CD4-positive, CD25-positive, alpha-beta regulatory T cell (primary cell): ENCODE results near the gene OR7G1. TPM values are rescaled to one million over a fixed set of nuclear protein-coding genes. Genes with fewer than 3 reads are reported as not detected.

ENCODE experiments used
- ATAC-seq, 2 donors: fragments of 150-1000 bp; cut with Tn5 transposase; one replicate each; pipeline ENCODE4 v1.10.0; 2021; ENCODE audit warnings: low read depth in 2 of 2, moderate number of reproducible peaks in 2 of 2, moderate library complexity in 1 of 2
- DNase-seq, 3 donors: peaks; one replicate each; pipeline versions ENCODE4 v3.0.0 to v3.0.0-alpha.2; 2012 to 2022; ENCODE audit warnings: mixed read lengths in 1 of 3
- H3K27ac ChIP-seq: one replicate; pipeline ENCODE4 v1.7.0; 2013; ENCODE audit warnings: mild to moderate bottlenecking, low read length; ENCODE audit not compliant: insufficient read depth, poor library complexity, severe bottlenecking
- H3K27me3 ChIP-seq: one replicate; pipeline ENCODE4 v1.7.0; 2013; ENCODE audit warnings: low read length; ENCODE audit not compliant: control insufficient read depth, insufficient read depth
- H3K36me3 ChIP-seq: one replicate; pipeline ENCODE4 v1.7.0; 2013; ENCODE audit warnings: mild to moderate bottlenecking, low read length, moderate library complexity; ENCODE audit not compliant: control insufficient read depth, insufficient read depth
- H3K4me1 ChIP-seq: 2 replicates; pipeline ENCODE4 v1.7.0; 2013; ENCODE audit warnings: mild to moderate bottlenecking, low read length; ENCODE audit not compliant: insufficient read depth, control insufficient read depth, poor library complexity, severe bottlenecking
- H3K4me3 ChIP-seq: one replicate; pipeline ENCODE4 v1.7.0; 2013; ENCODE audit warnings: low read depth, mild to moderate bottlenecking, low read length, moderate library complexity
- H3K9me3 ChIP-seq, 2 experiments: 1 replicate in 1 of 2; 2 replicates in 1 of 2; pipeline ENCODE4 v1.7.0; 2013; ENCODE audit warnings: low read length in 2 of 2, mild to moderate bottlenecking in 1 of 2, moderate library complexity in 1 of 2; ENCODE audit not compliant: control insufficient read depth in 2 of 2
- H3K27ac Mint-ChIP-seq, 3 donors: one replicate each; pipeline ENCODE4 v1.8.0; 2020 to 2022; ENCODE audit warnings: mild to moderate bottlenecking in 3 of 3, mixed read lengths in 3 of 3, moderate library complexity in 2 of 3
- H3K27me3 Mint-ChIP-seq: one replicate; pipeline ENCODE4 v1.8.0; 2022; ENCODE audit warnings: mild to moderate bottlenecking, mixed read lengths
- H3K36me3 Mint-ChIP-seq: one replicate; pipeline ENCODE4 v1.8.0; 2020; ENCODE audit warnings: mixed read lengths
- H3K4me1 Mint-ChIP-seq, 4 donors: one replicate each; pipeline ENCODE4 v1.8.0; 2020 to 2022; ENCODE audit warnings: mixed read lengths in 4 of 4, mild to moderate bottlenecking in 1 of 4
- H3K4me3 Mint-ChIP-seq, 4 donors: one replicate each; pipeline ENCODE4 v1.8.0; 2020 to 2022; ENCODE audit warnings: mild to moderate bottlenecking in 4 of 4, mixed read lengths in 4 of 4, moderate library complexity in 3 of 4
- H3K9me3 Mint-ChIP-seq, 7 donors: one replicate each; pipeline ENCODE4 v1.8.0; 2020 to 2022; ENCODE audit warnings: mixed read lengths in 7 of 7, mild to moderate bottlenecking in 3 of 7, moderate library complexity in 2 of 7
- polyA plus RNA-seq, 4 donors: library from polyadenylated mRNA; unstranded; fragments of 300-500 nt; fragmentation: Illumina TruSeq; gene quantifications; one replicate each; pipeline ENCODE4 v1.2.3, GENCODE V29; 2021
- total RNA-seq: library from RNA; stranded (reverse); gene quantifications from one replicate; pipeline ENCODE4 v1.2.3, GENCODE V29; 2022

OR7G1 gene
- total and polyA plus RNA-seq, 5 donors from 2014 or later: not detected

DNA sequence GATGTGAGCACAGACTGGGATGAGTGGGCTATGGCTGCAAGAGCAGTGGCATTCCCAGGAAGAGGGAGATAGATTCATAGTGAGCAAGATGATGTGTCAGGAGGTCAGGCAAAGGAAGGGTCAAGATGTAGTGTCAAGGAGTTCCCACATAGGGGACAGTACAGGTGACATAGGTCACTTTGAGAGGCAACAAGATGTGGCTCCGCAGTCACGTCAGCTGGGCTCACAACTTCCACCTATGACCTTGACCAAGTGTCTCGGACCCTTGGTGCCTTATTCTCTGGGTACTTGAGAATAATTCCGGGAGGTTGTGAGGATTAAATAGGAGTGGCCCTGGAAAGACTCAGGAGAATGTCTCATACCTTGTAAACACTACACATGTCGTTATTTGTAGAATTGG lies 35.1 kb upstream of the OR7G1 start:
- Mint-ChIP-seq H3K9me3 (peaks cover 4 to 52% (median 25%) of the 10 kb centered on the region in 7 donors), H3K27ac (peak overlapping the region in 2 of 3 donors; percentile 16 to 89), H3K36me3 (peaks cover 75% of the 10 kb centered on the region), H3K4me3 (peak overlapping the region in 1 of 4 donors; percentile 48), H3K27me3 (no peaks in the 10 kb centered on the region), H3K4me1 (peaks cover 18 to 82% (median 37%) of the 10 kb centered on the region in 4 donors)
- DNase-seq (no peak), ATAC-seq (no peak)
- Histone ChIP-seq H3K9me3 (peaks cover 37 to 60% of the 10 kb centered on the region in 2 experiments), H3K36me3 (peaks cover 72% of the 10 kb centered on the region), H3K27me3 (no peaks in the 10 kb centered on the region), H3K4me1 (no peaks in the 10 kb centered on the region), H3K27ac (no peak overlapping the region), H3K4me3 (peak overlapping the region; percentile 10)

- Mint-ChIP-seq H3K27ac (peak overlapping the region; percentile 16 to 90 (median 42)), H3K9me3 (peaks cover 2 to 52% (median 24%) of the 10 kb centered on the region in 7 donors), H3K36me3 (peaks cover 74% of the 10 kb centered on the region), H3K4me3 (peak overlapping the region in 2 of 4 donors; percentile 37 to 68), H3K27me3 (no peaks in the 10 kb centered on the region), H3K4me1 (peaks cover 13 to 81% (median 37%) of the 10 kb centered on the region in 4 donors)
- DNase-seq (no peak), ATAC-seq (no peak)
- peaks cover 71% of the 10 kb centered on the region for H3K36me3 ChIP-seq
- peaks cover 36 to 60% of the 10 kb centered on the region in 2 experiments for H3K9me3 ChIP-seq
- H3K27ac ChIP-seq: no peak overlapping the region
- H3K4me3 ChIP-seq: no peak overlapping the region
- no peaks in the 10 kb centered on the region for H3K4me1 ChIP-seq
- no peaks in the 10 kb centered on the region for H3K27me3 ChIP-seq
Measured at GRCh38 chr19:9149997-9150396, 34.4 kb upstream of the OR7G1 start.

GRCh38 chr19:9148697-9149096 lies 33.1 kb upstream of the OR7G1 start:
- Mint-ChIP-seq H3K27me3 (no peaks in the 10 kb centered on the region), H3K36me3 (peaks cover 72% of the 10 kb centered on the region), H3K27ac (peak overlapping the region in 1 of 3 donors; percentile 38), H3K4me3 (peak overlapping the region in 1 of 4 donors; percentile 33), H3K4me1 (peaks cover 23 to 82% (median 34%) of the 10 kb centered on the region in 4 donors), H3K9me3 (peaks cover 2 to 47% (median 26%) of the 10 kb centered on the region in 7 donors)
- H3K27me3 ChIP-seq: no peaks in the 10 kb centered on the region
- ATAC-seq (no peak), DNase-seq (no peak)
- H3K9me3 ChIP-seq: peaks cover 41 to 60% of the 10 kb centered on the region in 2 experiments
- no peaks in the 10 kb centered on the region for H3K4me1 ChIP-seq
- H3K27ac ChIP-seq: no peak overlapping the region
- no peak overlapping the region for H3K4me3 ChIP-seq
- H3K36me3 ChIP-seq: peaks cover 68% of the 10 kb centered on the region

- Mint-ChIP-seq H3K4me3 (peak overlapping the region in 1 of 4 donors; percentile 31), H3K36me3 (peaks cover 64% of the 10 kb centered on the region), H3K9me3 (peaks cover 0 to 40% (median 26%) of the 10 kb centered on the region in 7 donors), H3K27me3 (no peaks in the 10 kb centered on the region), H3K4me1 (peaks cover 30 to 84% (median 41%) of the 10 kb centered on the region in 4 donors), H3K27ac (no peak overlapping the region)
- no peaks in the 10 kb centered on the region for H3K27me3 ChIP-seq
- no peak overlapping the region for H3K27ac ChIP-seq
- ATAC-seq (no peak), DNase-seq (no peak)
- H3K9me3 ChIP-seq: peaks cover 34 to 54% of the 10 kb centered on the region in 2 experiments
- H3K4me3 ChIP-seq: no peak overlapping the region
- H3K36me3 ChIP-seq: peaks cover 57% of the 10 kb centered on the region
- peaks cover 6% of the 10 kb centered on the region for H3K4me1 ChIP-seq
Measured at GRCh38 chr19:9146882-9147281, 31.3 kb upstream of the OR7G1 start.

DNA sequence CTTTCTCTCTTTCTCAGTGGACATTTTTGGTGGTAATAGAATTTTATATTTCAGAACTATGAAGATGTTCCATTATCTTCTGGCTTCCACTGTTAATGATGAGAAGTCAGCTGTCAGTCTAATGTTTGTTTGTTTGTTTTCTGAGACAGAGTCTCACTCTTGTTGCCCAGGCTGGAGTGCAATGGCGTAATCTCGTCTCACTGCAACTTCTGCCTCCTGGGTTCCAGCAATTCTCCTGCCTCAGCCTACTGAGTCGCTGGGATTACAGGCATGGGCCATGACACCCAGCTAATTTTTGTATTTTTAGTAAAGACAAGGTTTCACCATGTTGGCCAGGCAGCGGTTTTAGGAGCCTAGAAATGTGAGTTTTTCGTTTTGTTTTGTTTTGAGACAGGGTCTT lies 29.4 kb upstream of the OR7G1 start:
- H3K4me3 Mint-ChIP-seq: peak overlapping the region in 2 of 4 donors; percentile 78 to 83
- Histone ChIP-seq H3K27me3 (no peaks in the 10 kb centered on the region), H3K4me1 (peaks cover 21% of the 10 kb centered on the region), H3K36me3 (peaks cover 42% of the 10 kb centered on the region), H3K27ac (no peak overlapping the region), H3K9me3 (peaks cover 24 to 37% of the 10 kb centered on the region in 2 experiments), H3K4me3 (no peak overlapping the region)
- H3K9me3 Mint-ChIP-seq: peaks cover 0 to 27% (median 19%) of the 10 kb centered on the region in 7 donors
- H3K4me1 Mint-ChIP-seq: peaks cover 31 to 83% (median 38%) of the 10 kb centered on the region in 4 donors
- H3K27me3 Mint-ChIP-seq: no peaks in the 10 kb centered on the region
- DNase-seq (no peak), ATAC-seq (no peak)
- H3K27ac Mint-ChIP-seq: no peak overlapping the region
- peaks cover 46% of the 10 kb centered on the region for H3K36me3 Mint-ChIP-seq

- Mint-ChIP-seq H3K27ac (peak within 1 kb of the TSS; percentile 95 to 99 (median 98)), H3K4me1 (peaks cover 10 to 55% (median 28%) of the 10 kb centered on the region in 4 donors), H3K4me3 (peak within 1 kb of the TSS; percentile 89 to 98 (median 97)), H3K9me3 (peaks cover 0 to 14% (median 5%) of the 10 kb centered on the region in 7 donors), H3K27me3 (no peaks in the 10 kb centered on the region), H3K36me3 (peaks cover 14% of the 10 kb centered on the region)
- Histone ChIP-seq H3K36me3 (peaks cover 14% of the 10 kb centered on the region), H3K4me1 (peaks cover 25% of the 10 kb centered on the region), H3K4me3 (peak within 1 kb of the TSS; percentile 98), H3K9me3 (peaks cover 12 to 19% of the 10 kb centered on the region in 2 experiments), H3K27ac (peak within 1 kb of the TSS; percentile 89), H3K27me3 (no peaks in the 10 kb centered on the region)
- peak; percentile 88 to 95 (median 91) for DNase-seq
- peak; percentile 92 to 94 for ATAC-seq
Measured at GRCh38 chr19:9140159-9140874, 24.8 kb upstream of the OR7G1 start, which contains the start of gene ZNF317. Gene ZNF317 (plus strand): TSS chr19:9140397. CDS start chr19:9156017, 15,620 bp downstream.

GRCh38 chr19:9139609-9140158 lies 24.1 kb upstream of the OR7G1 start:
- peak overlapping the region; percentile 95 to 99 (median 98) for H3K27ac Mint-ChIP-seq

More at GRCh38 chr19:9139609-9140158, 24.1 kb upstream of the OR7G1 start:
- peak overlapping the region; percentile 98 for H3K4me3 ChIP-seq
- no peaks in the 10 kb centered on the region for H3K27me3 ChIP-seq
- peak overlapping the region; percentile 89 for H3K27ac ChIP-seq
- Mint-ChIP-seq H3K4me3 (peak overlapping the region; percentile 89 to 98 (median 97)), H3K27me3 (no peaks in the 10 kb centered on the region), H3K4me1 (peaks cover 10 to 50% (median 26%) of the 10 kb centered on the region in 4 donors), H3K9me3 (peaks cover 0 to 10% (median 3%) of the 10 kb centered on the region in 7 donors), H3K36me3 (peaks cover 9% of the 10 kb centered on the region)
- H3K9me3 ChIP-seq: peaks cover 6 to 13% of the 10 kb centered on the region in 2 experiments
- DNase-seq (no peak), ATAC-seq (no peak)
- peaks cover 8% of the 10 kb centered on the region for H3K36me3 ChIP-seq
- peaks cover 25% of the 10 kb centered on the region for H3K4me1 ChIP-seq
